Measurements from ENCODE around the gene ZBTB46.

ZBTB46 gene

DNA sequence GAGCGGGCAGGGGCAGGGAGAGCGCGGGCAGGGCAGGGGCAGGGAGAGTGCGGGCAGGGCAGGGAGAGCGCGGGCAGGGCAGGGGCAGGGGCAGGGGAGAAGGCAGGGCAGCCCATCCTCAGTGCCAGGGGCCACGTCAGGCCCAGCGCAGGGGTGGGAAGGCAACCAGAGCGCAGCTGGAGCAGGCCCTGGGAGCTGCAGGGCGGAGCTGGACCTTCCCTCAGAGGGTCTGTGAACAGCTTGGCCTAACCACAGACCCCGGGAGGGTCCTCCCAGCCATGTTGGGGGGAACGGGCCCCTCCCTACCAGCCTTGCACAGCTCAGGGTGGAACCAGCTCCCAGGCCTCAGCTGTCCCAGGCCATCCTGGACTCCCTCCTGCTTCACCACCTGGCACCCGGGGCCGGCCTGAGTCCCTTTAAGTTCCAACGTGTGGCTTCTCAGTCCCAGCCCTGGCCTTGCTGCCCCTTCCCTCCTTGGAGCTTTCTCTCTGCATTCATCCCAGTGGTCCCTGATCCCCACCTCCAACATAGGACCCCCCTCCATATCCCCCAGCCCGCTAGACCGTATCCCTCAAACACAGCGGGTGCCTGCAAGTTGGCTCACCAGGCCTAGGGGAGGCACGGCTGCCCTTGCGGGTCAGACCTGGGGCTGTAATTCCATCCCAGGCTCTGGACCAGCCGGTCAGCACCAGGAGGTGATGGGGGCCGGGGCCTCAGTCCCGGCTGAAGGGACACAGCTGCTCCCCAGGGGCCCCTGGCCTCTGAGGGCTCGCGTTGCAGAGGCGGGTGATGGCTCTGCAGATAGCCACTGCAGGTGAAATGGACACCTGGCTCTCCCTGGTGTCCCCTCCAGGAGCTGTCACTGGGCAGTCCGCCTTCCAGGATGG is 5.6 kb upstream of the ZBTB46 start:
- Histone ChIP-seq H3K4me3 (ENCODE audit: low read depth, low read length) (no peak overlapping the region), H3K27ac (ENCODE audit: low read depth, low read length) (no peak overlapping the region), H3K9me3 (ENCODE audit: control insufficient read depth, insufficient read depth, low read length) (no peaks in the 10 kb centered on the region), H3K27me3 (ENCODE audit: control insufficient read depth, insufficient read depth, low read length) (peaks cover 15% of the 10 kb centered on the region), H3K4me1 (ENCODE audit: control insufficient read depth, insufficient read depth, low read length) (peaks cover 11% of the 10 kb centered on the region), H3K9ac (ENCODE audit: low read depth, low read length) (no peak overlapping the region), H3K36me3 (ENCODE audit: control insufficient read depth, insufficient read depth, low read length) (no peaks in the 10 kb centered on the region)

DNA sequence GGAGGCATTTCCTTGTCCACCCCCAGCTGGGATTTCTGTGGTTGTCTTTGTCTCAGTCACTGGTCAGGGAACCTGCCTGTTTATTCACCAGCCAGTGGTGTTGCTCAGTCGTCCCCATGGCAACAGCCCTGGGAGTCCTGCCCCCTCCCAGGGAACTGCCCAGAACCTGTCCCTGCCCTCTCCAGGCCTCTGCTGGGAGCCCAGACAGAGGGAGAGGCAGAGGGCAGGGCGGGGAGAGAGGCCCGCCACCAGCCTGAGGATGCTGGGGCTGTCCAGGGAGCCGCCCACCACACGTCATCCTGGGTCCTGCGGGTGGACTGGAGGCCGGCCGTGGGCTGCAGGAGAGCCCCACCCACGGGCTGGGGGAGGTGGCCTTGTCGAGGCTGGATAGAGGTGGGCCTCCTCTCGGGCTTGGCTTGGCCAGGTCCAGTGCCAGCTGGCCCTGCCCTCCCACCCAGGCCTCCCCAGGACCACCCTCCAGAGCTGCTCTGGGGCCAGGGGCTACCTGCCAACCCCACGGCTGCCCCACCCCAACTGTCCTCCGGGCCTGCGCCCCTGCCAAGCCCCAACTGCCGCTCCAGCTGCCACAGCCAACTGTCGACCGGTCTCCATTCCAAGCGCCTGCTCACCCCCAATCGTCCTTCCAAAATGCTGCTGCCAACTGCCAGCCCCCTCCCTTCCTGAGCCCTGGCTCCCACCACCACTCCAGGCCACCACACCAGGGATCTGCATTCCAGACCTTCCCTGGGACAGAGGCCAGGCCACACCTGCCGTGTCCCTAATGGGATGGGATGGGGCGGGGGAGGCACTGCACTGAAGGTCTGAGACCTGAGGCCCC is 4.2 kb upstream of the ZBTB46 start:
- Histone ChIP-seq H3K27me3 (ENCODE audit: control insufficient read depth, insufficient read depth, low read length) (peaks cover 18% of the 10 kb centered on the region), H3K4me3 (ENCODE audit: low read depth, low read length) (no peak overlapping the region), H3K9ac (ENCODE audit: low read depth, low read length) (no peak overlapping the region), H3K9me3 (ENCODE audit: control insufficient read depth, insufficient read depth, low read length) (no peaks in the 10 kb centered on the region), H3K27ac (ENCODE audit: low read depth, low read length) (peak overlapping the region; percentile 2), H3K36me3 (ENCODE audit: control insufficient read depth, insufficient read depth, low read length) (no peaks in the 10 kb centered on the region), H3K4me1 (ENCODE audit: control insufficient read depth, insufficient read depth, low read length) (peaks cover 11% of the 10 kb centered on the region)

DNA sequence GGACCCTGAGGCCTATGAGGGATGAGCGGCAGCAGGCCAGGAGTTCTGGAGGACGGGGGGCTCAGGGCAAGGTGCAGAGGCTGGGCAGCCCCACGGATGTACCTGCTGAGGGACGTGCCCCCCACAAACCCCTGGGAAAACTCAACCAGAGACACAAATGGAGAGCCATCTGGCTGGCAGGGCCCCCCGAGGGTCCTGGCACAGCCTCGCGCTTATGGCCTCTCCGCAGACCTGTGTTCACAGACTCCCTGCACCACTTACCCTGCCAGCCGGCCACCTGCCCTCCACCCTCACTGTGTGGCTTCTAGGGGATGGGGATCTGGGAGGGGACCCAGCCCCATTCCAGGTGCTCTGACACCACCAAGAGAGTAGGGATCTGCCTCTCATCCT is 3.4 kb upstream of the ZBTB46 start:
- Histone ChIP-seq H3K27me3 (ENCODE audit: control insufficient read depth, insufficient read depth, low read length) (peaks cover 24% of the 10 kb centered on the region), H3K4me3 (ENCODE audit: low read depth, low read length) (no peak overlapping the region), H3K9ac (ENCODE audit: low read depth, low read length) (no peak overlapping the region), H3K27ac (ENCODE audit: low read depth, low read length) (no peak overlapping the region), H3K36me3 (ENCODE audit: control insufficient read depth, insufficient read depth, low read length) (no peaks in the 10 kb centered on the region), H3K9me3 (ENCODE audit: control insufficient read depth, insufficient read depth, low read length) (no peaks in the 10 kb centered on the region), H3K4me1 (ENCODE audit: control insufficient read depth, insufficient read depth, low read length) (peaks cover 15% of the 10 kb centered on the region)

DNA sequence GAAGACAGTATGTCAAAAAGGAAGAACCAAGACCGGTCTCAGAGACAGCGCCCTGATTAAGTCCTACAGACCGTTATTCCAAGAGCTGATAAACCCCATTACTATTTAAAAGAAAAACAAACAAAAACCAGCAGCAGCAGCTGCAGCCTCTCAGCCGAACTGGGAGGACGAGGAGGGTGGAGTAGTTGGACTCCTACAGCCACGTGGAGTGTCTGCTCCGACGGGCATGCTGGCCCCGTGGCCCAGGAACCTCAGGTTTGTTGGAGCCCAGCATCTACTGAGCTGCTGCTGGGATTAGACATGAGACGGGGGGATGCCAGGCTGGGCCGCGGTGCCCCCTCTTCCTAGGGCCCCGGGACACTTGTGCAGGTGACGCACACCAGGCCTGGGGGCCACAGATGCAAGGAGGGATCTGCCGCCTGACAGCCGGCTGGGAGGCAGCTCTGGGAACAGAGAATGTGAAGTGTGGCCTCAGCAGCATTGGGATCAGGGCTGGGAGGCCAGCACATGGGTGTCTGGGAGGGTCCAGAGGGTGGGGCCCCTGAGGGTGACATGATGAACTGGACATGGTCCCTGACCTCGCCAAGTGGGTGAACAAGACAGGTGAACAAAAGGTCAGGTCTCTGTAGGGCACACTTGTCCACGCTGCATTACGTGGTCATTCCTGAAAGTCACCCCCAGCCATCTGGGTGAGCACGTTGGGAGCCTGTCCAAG is 2.9 kb upstream of the ZBTB46 start:
- Histone ChIP-seq H3K27ac (ENCODE audit: low read depth, low read length) (no peak overlapping the region), H3K9ac (ENCODE audit: low read depth, low read length) (no peak overlapping the region), H3K9me3 (ENCODE audit: control insufficient read depth, insufficient read depth, low read length) (no peaks in the 10 kb centered on the region), H3K4me1 (ENCODE audit: control insufficient read depth, insufficient read depth, low read length) (peaks cover 21% of the 10 kb centered on the region), H3K36me3 (ENCODE audit: control insufficient read depth, insufficient read depth, low read length) (no peaks in the 10 kb centered on the region), H3K4me3 (ENCODE audit: low read depth, low read length) (no peak overlapping the region), H3K27me3 (ENCODE audit: control insufficient read depth, insufficient read depth, low read length) (peaks cover 29% of the 10 kb centered on the region)

DNA sequence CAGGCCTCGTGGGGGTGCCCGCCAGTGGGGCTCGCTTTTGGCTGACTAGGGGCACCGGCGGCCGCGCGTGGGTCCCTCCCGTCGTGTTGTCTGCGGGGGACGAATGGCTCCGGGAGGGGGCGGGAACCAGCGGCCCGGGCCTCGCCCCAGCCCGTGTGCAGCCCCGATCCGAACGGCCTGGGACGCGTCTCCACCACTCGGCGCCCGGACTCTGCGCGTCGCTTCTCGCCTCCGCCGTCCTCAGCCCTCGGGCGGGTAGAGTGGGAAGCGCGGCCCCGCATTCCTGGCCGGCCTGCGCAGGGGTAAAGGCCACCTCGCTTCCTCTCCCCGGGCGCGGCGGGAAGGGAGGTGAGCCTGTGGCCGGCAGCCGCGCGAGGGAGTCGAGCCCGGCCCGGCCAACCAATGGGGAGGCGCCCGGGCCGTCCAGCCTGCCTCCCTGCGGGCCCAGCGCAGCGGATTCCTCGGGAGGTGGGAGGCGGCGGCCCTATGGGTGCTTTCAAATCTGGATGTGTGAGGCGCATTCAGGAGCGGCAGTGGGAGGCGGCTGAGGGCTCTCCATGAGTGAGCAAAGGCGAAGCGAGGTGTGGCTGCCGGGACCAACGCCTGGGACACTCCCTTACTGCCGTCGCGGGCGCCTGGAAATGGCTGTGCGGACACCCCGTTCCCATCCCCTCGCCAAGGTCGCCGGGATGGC is 1.1 kb upstream of the ZBTB46 start:
- Histone ChIP-seq H3K4me3 (ENCODE audit: low read depth, low read length) (peak overlapping the region; percentile 60), H3K36me3 (ENCODE audit: control insufficient read depth, insufficient read depth, low read length) (no peaks in the 10 kb centered on the region), H3K27me3 (ENCODE audit: control insufficient read depth, insufficient read depth, low read length) (peaks cover 33% of the 10 kb centered on the region), H3K9me3 (ENCODE audit: control insufficient read depth, insufficient read depth, low read length) (no peaks in the 10 kb centered on the region), H3K9ac (ENCODE audit: low read depth, low read length) (no peak overlapping the region), H3K27ac (ENCODE audit: low read depth, low read length) (no peak overlapping the region), H3K4me1 (ENCODE audit: control insufficient read depth, insufficient read depth, low read length) (peaks cover 25% of the 10 kb centered on the region)

DNA sequence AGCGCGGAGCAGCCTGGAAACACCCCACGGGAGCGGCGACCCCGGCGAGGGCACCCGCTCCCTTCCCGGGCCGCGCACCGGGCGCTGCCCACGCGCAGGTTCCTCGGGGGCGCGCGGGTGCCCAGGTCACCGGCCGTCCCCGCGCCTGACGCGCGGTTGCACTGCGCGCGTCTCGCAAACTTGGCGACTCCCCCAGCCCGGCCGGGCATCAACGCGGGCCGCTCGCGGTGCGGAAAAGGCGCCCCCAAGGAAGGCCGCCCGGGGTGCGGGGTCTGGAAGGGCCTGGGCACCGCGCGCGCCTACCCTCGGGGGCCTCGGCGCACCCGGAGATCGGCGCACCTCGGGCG is 555 bp upstream of the ZBTB46 start:
- Histone ChIP-seq H3K9ac (ENCODE audit: low read depth, low read length) (no peak overlapping the region), H3K4me1 (ENCODE audit: control insufficient read depth, insufficient read depth, low read length) (peaks cover 25% of the 10 kb centered on the region), H3K27ac (ENCODE audit: low read depth, low read length) (no peak overlapping the region), H3K36me3 (ENCODE audit: control insufficient read depth, insufficient read depth, low read length) (no peaks in the 10 kb centered on the region), H3K9me3 (ENCODE audit: control insufficient read depth, insufficient read depth, low read length) (no peaks in the 10 kb centered on the region), H3K27me3 (ENCODE audit: control insufficient read depth, insufficient read depth, low read length) (peaks cover 33% of the 10 kb centered on the region), H3K4me3 (ENCODE audit: low read depth, low read length) (peak overlapping the region; percentile 60)

DNA sequence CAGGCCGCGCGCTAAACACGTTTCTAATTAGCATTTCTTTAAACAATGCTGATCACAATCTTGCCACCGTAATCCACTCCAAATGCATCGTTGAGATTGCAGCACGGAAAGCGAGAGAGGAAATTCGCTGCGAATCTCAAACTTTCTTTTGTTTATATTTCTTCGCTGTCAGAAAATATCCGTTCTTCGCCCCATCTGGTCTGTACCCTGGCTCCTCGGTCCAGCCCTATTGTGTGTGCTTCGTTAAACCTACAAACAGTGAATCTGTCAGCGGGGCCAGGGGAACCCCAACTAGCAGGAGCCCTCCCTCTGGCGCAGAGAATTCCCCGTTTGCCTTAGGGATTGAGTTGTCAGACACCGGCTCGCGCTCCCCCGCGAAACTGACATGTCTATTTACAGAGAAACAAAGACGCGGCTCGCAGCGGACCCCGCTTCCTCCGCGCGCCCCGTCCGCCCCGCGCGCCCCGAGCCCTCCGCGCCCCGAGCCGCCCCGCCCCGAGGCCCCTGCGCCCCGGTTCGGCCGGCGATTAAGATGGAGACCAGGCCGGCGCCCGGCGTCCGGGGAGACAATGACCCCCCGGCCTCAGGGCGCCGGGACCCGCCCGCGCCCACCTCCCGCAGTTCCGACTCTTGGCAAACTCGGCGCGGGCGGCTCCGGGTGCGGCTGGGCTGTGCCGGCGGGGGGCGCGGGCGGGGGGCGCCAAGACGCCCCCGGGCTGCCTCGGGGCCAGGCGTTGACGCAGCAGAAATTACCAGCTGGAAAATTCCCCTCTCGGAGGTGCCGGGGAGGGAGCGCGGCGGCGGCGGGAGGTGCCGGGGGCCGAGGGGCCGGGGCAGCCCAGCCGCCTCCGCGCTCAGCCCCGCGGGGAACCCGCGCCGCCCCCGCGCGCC is 874 bp downstream of the ZBTB46 start:
- no peak overlapping the region for H3K9ac ChIP-seq (ENCODE audit: low read depth, low read length)
- H3K27ac ChIP-seq (ENCODE audit: low read depth, low read length): no peak overlapping the region
- H3K4me3 ChIP-seq (ENCODE audit: low read depth, low read length): peak overlapping the region; percentile 67
- H3K27me3 ChIP-seq (ENCODE audit: control insufficient read depth, insufficient read depth, low read length): peaks cover 33% of the 10 kb centered on the region
- H3K36me3 ChIP-seq (ENCODE audit: control insufficient read depth, insufficient read depth, low read length): no peaks in the 10 kb centered on the region
- H3K4me1 ChIP-seq (ENCODE audit: control insufficient read depth, insufficient read depth, low read length): peaks cover 21% of the 10 kb centered on the region
- H3K9me3 ChIP-seq (ENCODE audit: control insufficient read depth, insufficient read depth, low read length): no peaks in the 10 kb centered on the region

DNA sequence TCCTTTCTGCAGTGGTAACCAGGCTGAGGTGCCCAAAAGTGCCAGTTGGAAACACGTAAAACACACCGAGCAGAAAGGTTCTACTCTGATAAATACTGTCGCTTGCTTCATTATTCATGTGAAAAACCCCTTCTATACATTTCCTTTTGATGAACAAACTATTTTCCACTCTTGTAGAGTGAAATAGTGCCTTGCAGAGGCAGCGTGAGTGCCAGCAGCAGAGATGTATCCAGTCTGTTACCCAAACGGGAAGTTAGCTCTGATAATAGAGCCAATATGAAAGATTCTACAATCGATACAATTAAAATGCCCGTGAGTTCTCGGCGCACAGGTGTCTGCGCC is 1.5 kb downstream of the ZBTB46 start:
- peaks cover 18% of the 10 kb centered on the region for H3K4me1 ChIP-seq (ENCODE audit: control insufficient read depth, insufficient read depth, low read length)

DNA sequence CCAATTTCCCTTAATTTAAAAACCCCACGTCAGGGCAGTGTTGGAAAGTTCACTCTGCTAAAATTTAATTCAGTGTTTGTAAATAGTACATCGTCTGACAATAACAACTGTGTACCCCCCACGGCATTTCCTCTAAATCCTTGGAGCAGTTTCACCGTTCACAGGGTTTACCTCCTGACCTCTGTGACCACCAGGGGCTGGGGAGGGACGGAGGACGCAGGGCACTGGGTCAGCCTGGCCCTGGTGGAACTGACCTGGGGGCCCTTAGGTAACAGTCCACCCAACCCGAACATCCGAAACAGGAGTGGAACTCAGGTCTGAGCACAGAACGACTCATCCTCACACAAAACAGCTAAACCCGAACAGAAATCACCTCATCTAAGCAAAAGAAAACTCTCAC is 2.1 kb downstream of the ZBTB46 start:
- no peaks in the 10 kb centered on the region for H3K36me3 ChIP-seq (ENCODE audit: control insufficient read depth, insufficient read depth, low read length)
- 0 out of 2 replicates have a peak overlapping the region, but pooled peaks have one; percentile 67 for H3K4me3 ChIP-seq (ENCODE audit: low read depth, low read length)
- peak overlapping the region; percentile 9 for H3K27ac ChIP-seq (ENCODE audit: low read depth, low read length)
- H3K9ac ChIP-seq (ENCODE audit: low read depth, low read length): no peak overlapping the region
- H3K4me1 ChIP-seq (ENCODE audit: control insufficient read depth, insufficient read depth, low read length): peaks cover 14% of the 10 kb centered on the region
- H3K27me3 ChIP-seq (ENCODE audit: control insufficient read depth, insufficient read depth, low read length): peaks cover 33% of the 10 kb centered on the region
- no peaks in the 10 kb centered on the region for H3K9me3 ChIP-seq (ENCODE audit: control insufficient read depth, insufficient read depth, low read length)

More for the DNA sequence above, 1.5 kb downstream of the ZBTB46 start:
- Histone ChIP-seq H3K27ac (ENCODE audit: low read depth, low read length) (no peak overlapping the region), H3K4me3 (ENCODE audit: low read depth, low read length) (peak overlapping the region; percentile 67), H3K9ac (ENCODE audit: low read depth, low read length) (no peak overlapping the region), H3K9me3 (ENCODE audit: control insufficient read depth, insufficient read depth, low read length) (no peaks in the 10 kb centered on the region), H3K36me3 (ENCODE audit: control insufficient read depth, insufficient read depth, low read length) (no peaks in the 10 kb centered on the region), H3K27me3 (ENCODE audit: control insufficient read depth, insufficient read depth, low read length) (peaks cover 33% of the 10 kb centered on the region)

DNA sequence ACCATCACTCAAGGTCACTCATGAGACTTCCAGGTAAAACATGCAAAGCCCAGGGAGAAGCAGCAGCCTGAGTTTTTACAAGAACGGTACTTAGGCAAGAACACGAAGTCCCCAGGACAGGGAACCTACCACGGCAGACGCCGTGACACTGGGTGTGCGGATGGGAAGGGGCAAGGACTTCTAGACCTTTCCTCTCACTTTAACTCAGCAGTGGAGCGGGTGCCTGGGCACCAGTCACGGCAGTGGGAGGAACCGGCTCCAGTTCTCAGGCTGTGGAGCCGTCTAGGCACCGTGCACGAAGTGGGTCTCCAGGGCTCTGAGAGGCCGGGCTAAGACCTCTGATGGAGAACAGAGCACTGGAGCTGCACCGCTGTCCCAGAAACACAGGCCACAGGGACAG is 2.5 kb downstream of the ZBTB46 start:
- no peaks in the 10 kb centered on the region for H3K36me3 ChIP-seq (ENCODE audit: control insufficient read depth, insufficient read depth, low read length)
- H3K27ac ChIP-seq (ENCODE audit: low read depth, low read length): peak overlapping the region; percentile 9
- peaks cover 14% of the 10 kb centered on the region for H3K4me1 ChIP-seq (ENCODE audit: control insufficient read depth, insufficient read depth, low read length)
- peaks cover 33% of the 10 kb centered on the region for H3K27me3 ChIP-seq (ENCODE audit: control insufficient read depth, insufficient read depth, low read length)
- no peak overlapping the region for H3K4me3 ChIP-seq (ENCODE audit: low read depth, low read length)
- no peak overlapping the region for H3K9ac ChIP-seq (ENCODE audit: low read depth, low read length)
- H3K9me3 ChIP-seq (ENCODE audit: control insufficient read depth, insufficient read depth, low read length): no peaks in the 10 kb centered on the region
